Measurements from ENCODE around the gene HSP90B1. TPM values are rescaled to one million over a fixed set of nuclear protein-coding genes. Genes with fewer than 3 reads are reported as not detected.

The HSP90B1 gene
- total and polyA plus RNA-seq, 10 of the 15 experiments (the other 5 are each of a cell fraction or from before 2014, with no cell fraction given), result 254 to 968 (median 560) TPM

DNA sequence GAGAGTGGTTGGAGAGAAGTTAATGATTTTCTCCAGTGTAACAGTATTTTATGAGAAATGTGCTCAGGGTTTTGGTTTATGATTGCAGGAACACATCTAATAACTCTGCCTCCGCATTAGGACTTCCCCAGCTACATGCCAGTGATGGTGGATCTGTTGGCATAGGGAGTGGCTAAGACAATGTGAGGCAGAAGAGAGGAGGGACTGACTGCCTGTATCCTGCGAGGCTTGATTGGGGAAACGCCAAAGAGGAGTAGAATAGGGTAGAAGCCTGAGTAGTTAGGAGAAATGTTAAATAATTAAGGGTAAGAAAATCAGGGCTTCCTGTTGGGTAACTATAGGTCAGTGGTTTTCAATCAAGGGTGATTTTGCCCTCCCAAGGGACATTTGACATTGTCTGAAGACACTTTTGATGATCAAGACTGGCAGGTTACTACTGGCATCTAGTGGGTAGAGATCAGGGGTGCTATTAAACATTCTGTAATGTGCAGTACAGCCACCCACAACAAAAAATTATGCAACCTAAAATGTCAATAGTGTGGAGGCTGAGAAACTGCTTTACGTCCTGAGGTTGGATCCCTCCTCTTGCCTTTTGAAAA lies 48.3 kb downstream of the HSP90B1 start:
- no peaks in the 10 kb centered on the region for H4K20me1 ChIP-seq (ENCODE audit: control insufficient read depth, insufficient read depth)
- no TSS peak for BruUV-seq (replicated peaks)
- ATAC-seq, result peak; percentile 53
- H3K4me3 ChIP-seq, result no peak overlapping the region
- POLR2A ChIA-PET, result interaction anchor here (1.1 kb wide), 1 partner anchor 13 kb away, joined by 3 read pairs; the partner anchor contains the start of gene TDG
- no peak for TF ChIP-seq ESRRA (IDR thresholded peaks at IDR 0.05; ENCODE audit: low read length)
- peak; percentile 37 for TF ChIP-seq MEF2B (IDR thresholded peaks at IDR 0.05; ENCODE audit: partially characterized antibody, poor library complexity, severe bottlenecking)
- peaks cover 15% of the 10 kb centered on the region for H3K79me2 ChIP-seq (ENCODE audit: control insufficient read depth, insufficient read depth, low read length)
- peaks cover 2 to 25% of the 10 kb centered on the region in 2 experiments for H3K36me3 ChIP-seq (ENCODE audit: control insufficient read depth in 2 of 2, insufficient read depth in 2 of 2, low read length in 1 of 2)
- no peak overlapping the region for H3K4me2 ChIP-seq (ENCODE audit: control insufficient read depth, insufficient read depth)
- H3K9ac ChIP-seq (ENCODE audit: control insufficient read depth, insufficient read depth, low read length), result no peak overlapping the region
- FAIRE-seq, result no peak
- CTCF ChIA-PET, result interaction anchor here (2.0 to 2.4 kb wide), 2 partner anchors 94 to 131 kb away, joined by 6 to 7 read pairs; no protein-coding TSS in a partner anchor
- RAD21 ChIA-PET (ENCODE audit: unreplicated experiment), result no interaction called here
- intact Hi-C loops (cut with micrococcal nuclease; ENCODE audit: unreplicated experiment) (no loop called here), in situ Hi-C loops (cut with MboI) (no loop called here)
- no peak overlapping the region for H2AFZ ChIP-seq (ENCODE audit: control insufficient read depth, low read depth, low read length)
- H3K27me3 ChIP-seq (replicated peaks in 1 of 2; ENCODE audit: control insufficient read depth in 2 of 2, insufficient read depth in 2 of 2, low read length in 1 of 2), result no peaks in the 10 kb centered on the region
- H3K27ac ChIP-seq (ENCODE audit: control insufficient read depth, insufficient read depth), result no peak overlapping the region
- DNase-seq (ENCODE audit: low read depth, low spot score), result no peak
- H3K4me1 ChIP-seq (ENCODE audit: control insufficient read depth, insufficient read depth, low read length), result no peaks in the 10 kb centered on the region
- 49% methylated on average over 4 of the region's 4 CpGs for WGBS (ENCODE audit: insufficient coverage, insufficient replicate concordance, low lambda C conversion rate, missing lambda C conversion rate)
- SMC1A ChIA-PET (ENCODE audit: uncharacterized antibody, unreplicated experiment), result no interaction called here
- H3K9me3 ChIP-seq (replicated peaks; ENCODE audit: control insufficient read depth, insufficient read depth, low read length), result no peaks in the 10 kb centered on the region

- H3K4me3 ChIP-seq, result no peak overlapping the region
- H3K79me2 ChIP-seq (ENCODE audit: control insufficient read depth, insufficient read depth, low read length), result no peaks in the 10 kb centered on the region
- no peaks in the 10 kb centered on the region for H3K4me1 ChIP-seq (ENCODE audit: control insufficient read depth, insufficient read depth, low read length)
- FAIRE-seq (no peak), ATAC-seq (no peak), DNase-seq (ENCODE audit: low read depth, low spot score) (no peak)
- H3K27me3 ChIP-seq (replicated peaks in 1 of 2; ENCODE audit: control insufficient read depth in 2 of 2, insufficient read depth in 2 of 2, low read length in 1 of 2), result no peaks in the 10 kb centered on the region
- peaks cover 0 to 22% of the 10 kb centered on the region in 2 experiments; a peak in 3 of 4 replicates for H3K36me3 ChIP-seq (ENCODE audit: control insufficient read depth in 2 of 2, insufficient read depth in 2 of 2, low read length in 1 of 2)
- in situ Hi-C loops (cut with MboI), result no loop called here
- ChIA-PET SMC1A (ENCODE audit: uncharacterized antibody, unreplicated experiment) (interaction anchor here (0.6 kb wide), 1 partner anchor 10 kb away, joined by 4 read pairs; no protein-coding TSS in a partner anchor), RAD21 (ENCODE audit: unreplicated experiment) (interaction anchor here (0.6 kb wide), 1 partner anchor 52 kb away, joined by 3 read pairs; no protein-coding TSS in a partner anchor), POLR2A (no interaction called here), CTCF (no interaction called here)
- intact Hi-C loops (cut with micrococcal nuclease; ENCODE audit: unreplicated experiment), result no loop called here
- H3K27ac ChIP-seq (ENCODE audit: control insufficient read depth, insufficient read depth), result no peak overlapping the region
- no peak overlapping the region for H2AFZ ChIP-seq (ENCODE audit: control insufficient read depth, low read depth, low read length)
- H3K9me3 ChIP-seq (replicated peaks; ENCODE audit: control insufficient read depth, insufficient read depth, low read length), result no peaks in the 10 kb centered on the region
- H3K9ac ChIP-seq (ENCODE audit: control insufficient read depth, insufficient read depth, low read length), result no peak overlapping the region
- no peak overlapping the region for H3K4me2 ChIP-seq (ENCODE audit: control insufficient read depth, insufficient read depth)
- H4K20me1 ChIP-seq (ENCODE audit: control insufficient read depth, insufficient read depth), result no peaks in the 10 kb centered on the region
- TF ChIP-seq TCF3 (IDR thresholded peaks at IDR 0.05; ENCODE audit: borderline replicate concordance, insufficient read depth, low read depth, low read length), result no peak
- TF ChIP-seq, protein P1, sequence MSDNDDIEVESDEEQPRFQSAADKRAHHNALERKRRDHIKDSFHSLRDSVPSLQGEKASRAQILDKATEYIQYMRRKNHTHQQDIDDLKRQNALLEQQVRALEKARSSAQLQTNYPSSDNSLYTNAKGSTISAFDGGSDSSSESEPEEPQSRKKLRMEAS (IDR thresholded peaks at IDR 0.05; ENCODE audit: low read depth, low read length), result no peak
- 100% methylated on average over 2 of the region's 2 CpGs for WGBS (ENCODE audit: insufficient coverage, insufficient replicate concordance, low lambda C conversion rate, missing lambda C conversion rate)
- no TSS peak for BruUV-seq (replicated peaks)
Observed at GRCh38 chr12:103986829-103987228, 56.6 kb downstream of the HSP90B1 start.
